Gastrocnemius medialis (tissue), 4 donors: ENCODE data around the gene KIF18B.

ENCODE experiments used
- POLR2A ChIP-seq, 2 donors: fragments of 450-650 bp; IDR thresholded peaks; one replicate each; pipeline ENCODE4 v1.6.1; 2017; ENCODE audit warnings: antibody characterized with exemption in 2 of 2, mild to moderate bottlenecking in 2 of 2, moderate library complexity in 2 of 2
- TF ChIP-seq, protein P1 (sequence below), 5 experiments: fragments of 450-650 bp in 3 of 5; fragments of 200-600 bp in 2 of 5; sonication (generic) in 2 of 5; IDR thresholded peaks in 4 of 5; conservative IDR thresholded peaks in 1 of 5; 1 replicate in 4 of 5; 2 replicates in 1 of 5; pipeline ENCODE4 v1.5.1; 2016 to 2019; ENCODE audit warnings: antibody characterized with exemption in 5 of 5, mild to moderate bottlenecking in 3 of 5, moderate library complexity in 3 of 5

DNA sequence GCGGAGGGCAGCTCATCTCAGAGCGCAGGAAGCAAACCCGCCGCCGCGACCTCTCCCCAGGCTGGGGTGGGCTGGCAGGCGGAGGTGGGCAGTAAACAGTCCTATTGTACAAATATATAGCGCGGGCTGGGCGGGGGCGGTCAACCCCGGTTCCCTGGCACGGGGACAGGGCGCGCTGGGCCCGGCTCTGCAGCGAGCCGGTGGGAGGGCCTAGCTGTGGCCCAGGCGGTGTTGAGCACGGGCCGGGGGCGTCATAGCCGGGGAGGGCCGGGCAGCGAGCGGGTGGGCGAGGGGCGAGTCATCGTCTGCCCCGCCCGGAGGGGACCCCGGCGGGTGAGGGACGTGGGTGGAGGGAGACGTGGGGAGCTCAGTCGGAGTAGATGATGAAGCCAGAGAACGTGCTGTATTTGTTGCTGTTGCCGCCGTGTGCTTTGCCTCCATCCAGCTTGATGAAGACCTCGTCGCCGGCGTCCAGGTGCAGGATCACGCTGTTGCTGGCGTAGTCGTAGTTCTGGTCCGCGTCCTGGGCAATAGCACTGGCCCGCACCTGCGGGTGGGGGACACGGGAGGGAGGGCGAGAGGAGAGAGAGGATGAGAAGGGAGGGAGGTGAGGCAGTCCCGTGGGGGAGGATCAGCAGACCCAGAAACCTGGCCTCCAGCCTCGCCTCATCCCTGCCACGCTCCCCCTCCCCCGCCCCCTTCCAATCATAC, 12.4 kb upstream of the KIF18B start:
- TF ChIP-seq, protein P1, sequence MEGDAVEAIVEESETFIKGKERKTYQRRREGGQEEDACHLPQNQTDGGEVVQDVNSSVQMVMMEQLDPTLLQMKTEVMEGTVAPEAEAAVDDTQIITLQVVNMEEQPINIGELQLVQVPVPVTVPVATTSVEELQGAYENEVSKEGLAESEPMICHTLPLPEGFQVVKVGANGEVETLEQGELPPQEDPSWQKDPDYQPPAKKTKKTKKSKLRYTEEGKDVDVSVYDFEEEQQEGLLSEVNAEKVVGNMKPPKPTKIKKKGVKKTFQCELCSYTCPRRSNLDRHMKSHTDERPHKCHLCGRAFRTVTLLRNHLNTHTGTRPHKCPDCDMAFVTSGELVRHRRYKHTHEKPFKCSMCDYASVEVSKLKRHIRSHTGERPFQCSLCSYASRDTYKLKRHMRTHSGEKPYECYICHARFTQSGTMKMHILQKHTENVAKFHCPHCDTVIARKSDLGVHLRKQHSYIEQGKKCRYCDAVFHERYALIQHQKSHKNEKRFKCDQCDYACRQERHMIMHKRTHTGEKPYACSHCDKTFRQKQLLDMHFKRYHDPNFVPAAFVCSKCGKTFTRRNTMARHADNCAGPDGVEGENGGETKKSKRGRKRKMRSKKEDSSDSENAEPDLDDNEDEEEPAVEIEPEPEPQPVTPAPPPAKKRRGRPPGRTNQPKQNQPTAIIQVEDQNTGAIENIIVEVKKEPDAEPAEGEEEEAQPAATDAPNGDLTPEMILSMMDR (IDR thresholded peaks at IDR 0.05 in 4 of 5, conservative IDR thresholded peaks at IDR 0.05 in 1 of 5) = no peak
- no peak for TF ChIP-seq POLR2A (IDR thresholded peaks at IDR 0.05)
